Measurements from ENCODE around the gene FRAS1.

The FRAS1 gene

DNA sequence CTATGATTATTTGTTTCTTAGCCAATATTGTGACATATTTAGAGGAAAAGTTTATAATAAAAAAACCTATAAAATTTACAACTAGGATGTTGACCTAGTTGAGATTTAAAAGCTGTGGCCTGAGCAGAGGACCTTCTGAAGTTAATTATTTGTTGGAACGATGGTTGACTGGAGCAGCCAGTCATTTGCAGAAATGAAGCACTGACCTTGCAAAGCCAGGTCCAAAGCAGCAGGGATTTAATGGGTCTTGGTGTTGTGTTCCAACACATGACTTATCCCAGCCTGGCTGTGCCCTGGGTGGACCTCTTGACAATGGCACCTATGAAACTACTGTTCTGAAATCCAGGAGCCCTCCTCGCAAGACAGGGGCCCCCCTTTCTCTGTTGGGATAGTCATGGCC is 235.2 kb downstream of the FRAS1 start:
- Mint-ChIP-seq H3K4me3 (no peak overlapping the region), H3K9me3 (no peaks in the 10 kb centered on the region), H3K27ac (peak overlapping the region; percentile 78 to 80 (median 80)), H3K36me3 (ENCODE audit: low read depth) (peaks cover 47% of the 10 kb centered on the region), H3K4me1 (peaks cover 66% of the 10 kb centered on the region), H3K27me3 (ENCODE audit: low read depth) (no peaks in the 10 kb centered on the region)
- TF ChIP-seq, protein P1, sequence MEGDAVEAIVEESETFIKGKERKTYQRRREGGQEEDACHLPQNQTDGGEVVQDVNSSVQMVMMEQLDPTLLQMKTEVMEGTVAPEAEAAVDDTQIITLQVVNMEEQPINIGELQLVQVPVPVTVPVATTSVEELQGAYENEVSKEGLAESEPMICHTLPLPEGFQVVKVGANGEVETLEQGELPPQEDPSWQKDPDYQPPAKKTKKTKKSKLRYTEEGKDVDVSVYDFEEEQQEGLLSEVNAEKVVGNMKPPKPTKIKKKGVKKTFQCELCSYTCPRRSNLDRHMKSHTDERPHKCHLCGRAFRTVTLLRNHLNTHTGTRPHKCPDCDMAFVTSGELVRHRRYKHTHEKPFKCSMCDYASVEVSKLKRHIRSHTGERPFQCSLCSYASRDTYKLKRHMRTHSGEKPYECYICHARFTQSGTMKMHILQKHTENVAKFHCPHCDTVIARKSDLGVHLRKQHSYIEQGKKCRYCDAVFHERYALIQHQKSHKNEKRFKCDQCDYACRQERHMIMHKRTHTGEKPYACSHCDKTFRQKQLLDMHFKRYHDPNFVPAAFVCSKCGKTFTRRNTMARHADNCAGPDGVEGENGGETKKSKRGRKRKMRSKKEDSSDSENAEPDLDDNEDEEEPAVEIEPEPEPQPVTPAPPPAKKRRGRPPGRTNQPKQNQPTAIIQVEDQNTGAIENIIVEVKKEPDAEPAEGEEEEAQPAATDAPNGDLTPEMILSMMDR (IDR thresholded peaks at IDR 0.05; ENCODE audit: unreplicated experiment in 3 of 3), result no peak

DNA sequence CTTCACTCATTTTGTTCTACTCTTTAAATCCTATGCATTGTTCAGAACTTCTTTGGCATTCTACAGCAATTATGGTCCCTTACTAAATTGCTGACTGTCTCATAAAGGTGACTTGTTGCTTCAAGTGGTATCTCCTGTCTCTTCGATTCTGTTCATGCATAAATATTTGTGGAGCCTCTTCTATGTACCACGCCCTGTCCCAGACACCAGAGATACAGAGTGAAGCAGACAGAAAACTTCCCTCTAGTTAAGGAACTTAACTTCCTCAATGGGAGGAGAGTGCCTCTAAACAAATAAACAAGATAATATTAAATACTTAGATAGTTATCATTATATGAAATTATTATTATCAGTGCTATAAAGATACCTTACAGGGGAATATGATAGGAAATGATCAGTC is 235.7 kb downstream of the FRAS1 start:
- TF ChIP-seq, protein P1 (IDR thresholded peaks at IDR 0.05; ENCODE audit: unreplicated experiment in 3 of 3), result no peak
- H3K36me3 Mint-ChIP-seq (ENCODE audit: low read depth), result peaks cover 43% of the 10 kb centered on the region
- H3K4me3 Mint-ChIP-seq, result no peak overlapping the region
- H3K27me3 Mint-ChIP-seq (ENCODE audit: low read depth), result no peaks in the 10 kb centered on the region
- peaks cover 71% of the 10 kb centered on the region for H3K4me1 Mint-ChIP-seq
- H3K27ac Mint-ChIP-seq, result peak overlapping the region; percentile 78 to 80 (median 80)
- H3K9me3 Mint-ChIP-seq, result no peaks in the 10 kb centered on the region

DNA sequence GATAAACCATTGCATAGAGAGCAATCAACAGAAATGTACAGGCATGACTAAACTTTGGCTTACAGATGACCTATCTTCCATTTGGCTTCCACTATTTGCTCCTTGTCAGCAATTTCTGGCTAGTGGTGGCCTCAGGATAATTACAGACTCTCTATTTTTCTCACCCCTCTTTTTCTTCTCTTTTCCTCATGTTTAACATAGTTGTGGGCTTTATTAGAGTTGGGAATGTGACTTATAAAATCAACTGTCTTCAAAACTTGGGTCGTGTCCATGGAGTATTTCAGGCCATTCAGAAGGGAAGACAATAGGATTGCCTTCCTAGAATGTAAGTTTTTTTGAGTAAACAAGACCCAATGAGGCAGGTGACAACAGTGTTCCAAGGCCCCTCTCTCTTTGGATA is 236.2 kb downstream of the FRAS1 start:
- H3K27me3 Mint-ChIP-seq (ENCODE audit: low read depth), result no peaks in the 10 kb centered on the region
- H3K27ac Mint-ChIP-seq, result peak overlapping the region; percentile 80 to 96 (median 95)
- H3K9me3 Mint-ChIP-seq, result no peaks in the 10 kb centered on the region
- peaks cover 70% of the 10 kb centered on the region for H3K4me1 Mint-ChIP-seq
- H3K4me3 Mint-ChIP-seq, result no peak overlapping the region
- TF ChIP-seq, protein P1 (IDR thresholded peaks at IDR 0.05; ENCODE audit: unreplicated experiment in 3 of 3), result no peak
- peaks cover 39% of the 10 kb centered on the region for H3K36me3 Mint-ChIP-seq (ENCODE audit: low read depth)

DNA sequence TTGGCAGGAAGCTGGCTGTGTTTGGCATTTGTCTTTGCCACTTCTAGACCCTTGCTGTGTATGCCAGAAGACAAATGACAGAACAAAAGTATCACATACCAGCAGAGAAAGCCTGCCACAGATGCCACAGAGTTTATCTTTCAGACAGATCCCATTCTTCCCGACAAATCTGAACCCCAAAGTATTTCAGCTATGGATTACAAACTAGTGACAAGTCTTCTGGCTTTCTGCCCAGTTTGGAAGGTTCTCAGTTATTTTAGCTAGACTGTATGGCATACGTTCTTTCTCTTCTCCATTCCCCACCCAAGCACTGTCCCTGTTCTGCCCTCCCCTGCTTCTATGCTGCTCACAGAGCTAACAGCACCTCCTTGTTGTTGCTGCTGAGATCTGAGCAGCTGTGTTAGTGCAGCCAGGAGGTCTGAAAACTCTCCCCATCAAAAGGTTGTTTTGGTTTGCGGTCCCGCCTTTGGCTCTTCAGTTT is 236.7 kb downstream of the FRAS1 start:
- no peaks in the 10 kb centered on the region for H3K27me3 Mint-ChIP-seq (ENCODE audit: low read depth)
- H3K4me3 Mint-ChIP-seq, result peak overlapping the region in 2 of 3 experiments; percentile 1 to 11
- peak overlapping the region; percentile 80 to 96 (median 95) for H3K27ac Mint-ChIP-seq
- TF ChIP-seq, protein P1 (IDR thresholded peaks at IDR 0.05; ENCODE audit: unreplicated experiment in 3 of 3), result peak in 1 of 3 experiments; percentile 13
- peaks cover 39% of the 10 kb centered on the region for H3K36me3 Mint-ChIP-seq (ENCODE audit: low read depth)
- H3K9me3 Mint-ChIP-seq, result no peaks in the 10 kb centered on the region
- H3K4me1 Mint-ChIP-seq, result peaks cover 73% of the 10 kb centered on the region

DNA sequence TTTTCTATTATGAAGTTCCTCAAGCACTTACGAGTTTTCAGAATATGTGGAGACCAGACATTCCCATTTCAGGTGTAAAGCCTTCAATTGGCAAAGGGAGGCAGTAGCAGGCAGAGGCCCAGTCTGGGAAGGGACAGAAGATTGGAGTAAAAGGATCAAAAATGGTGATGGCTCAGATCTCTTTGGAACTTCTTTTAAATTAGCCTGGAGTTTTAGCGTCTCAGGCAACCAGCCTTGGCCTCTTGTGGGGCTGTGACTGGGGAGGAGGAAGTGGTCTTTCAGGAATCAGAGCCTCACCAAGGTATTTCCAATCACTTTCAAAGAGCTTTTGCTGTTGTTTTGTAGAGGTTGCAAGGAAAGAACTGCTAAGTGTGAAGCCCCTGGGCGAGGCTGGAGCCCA is 239.1 kb downstream of the FRAS1 start:
- H3K27me3 Mint-ChIP-seq (ENCODE audit: low read depth), result no peaks in the 10 kb centered on the region
- H3K36me3 Mint-ChIP-seq (ENCODE audit: low read depth), result peaks cover 43% of the 10 kb centered on the region
- no peak overlapping the region for H3K4me3 Mint-ChIP-seq
- H3K4me1 Mint-ChIP-seq, result peaks cover 79% of the 10 kb centered on the region
- peak overlapping the region; percentile 61 to 80 (median 64) for H3K27ac Mint-ChIP-seq
- TF ChIP-seq, protein P1 (IDR thresholded peaks at IDR 0.05; ENCODE audit: unreplicated experiment in 3 of 3), result no peak
- H3K9me3 Mint-ChIP-seq, result peaks cover 5% of the 10 kb centered on the region

DNA sequence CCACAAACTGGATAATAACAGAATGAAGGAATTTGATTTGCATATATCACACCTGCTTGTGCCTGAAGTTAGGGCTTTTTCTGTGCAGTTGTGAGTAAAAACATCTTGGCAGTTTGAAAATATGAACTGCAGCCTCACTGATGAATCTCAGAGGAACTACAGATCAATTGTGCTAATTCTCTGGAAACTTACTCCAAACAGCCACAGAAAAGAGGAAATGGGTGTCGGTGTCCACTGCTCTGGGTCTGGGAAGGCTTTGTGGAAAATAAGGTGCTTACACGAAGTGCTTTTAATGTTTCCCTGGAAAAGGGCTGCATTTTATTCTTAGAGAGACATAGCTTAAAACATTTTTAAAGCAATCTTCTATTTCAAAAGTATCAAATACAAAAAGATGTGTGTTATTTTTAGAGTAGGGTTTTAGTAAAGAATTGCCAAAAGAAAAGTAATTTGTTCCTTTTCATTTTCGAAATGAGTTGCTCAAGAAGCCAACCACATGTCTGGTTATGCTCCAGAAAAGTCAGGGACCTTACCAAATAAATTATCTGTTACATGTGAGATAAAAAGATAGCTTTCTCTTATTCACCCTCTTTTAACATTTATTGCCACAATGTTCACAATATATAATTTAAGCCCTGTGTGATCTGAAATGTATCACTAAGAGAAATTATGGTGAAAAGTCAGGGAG is 240.1 kb downstream of the FRAS1 start:
- no peaks in the 10 kb centered on the region for H3K27me3 Mint-ChIP-seq (ENCODE audit: low read depth)
- H3K27ac Mint-ChIP-seq, result peak overlapping the region; percentile 44 to 80 (median 64)
- TF ChIP-seq, protein P1 (IDR thresholded peaks at IDR 0.05; ENCODE audit: unreplicated experiment in 3 of 3), result no peak
- H3K9me3 Mint-ChIP-seq, result peaks cover 9% of the 10 kb centered on the region
- peaks cover 45% of the 10 kb centered on the region for H3K36me3 Mint-ChIP-seq (ENCODE audit: low read depth)
- no peak overlapping the region for H3K4me3 Mint-ChIP-seq
- peaks cover 70% of the 10 kb centered on the region for H3K4me1 Mint-ChIP-seq

Measured in nephron (organoid).